Fibroblast of peridontal ligament (primary cell): ENCODE measurements around the gene GOLGA8S.
"Not testable (repeated sequence)": the region's sequence is repeated elsewhere in the genome, so short reads cannot be mapped to it uniquely, and the experiment has no call there.

Source experiments
- DNase-seq: peaks from one replicate; pipeline ENCODE4 v3.0.0-alpha.2; 2010; ENCODE audit errors: extremely low read depth

GOLGA8S gene, protein sequence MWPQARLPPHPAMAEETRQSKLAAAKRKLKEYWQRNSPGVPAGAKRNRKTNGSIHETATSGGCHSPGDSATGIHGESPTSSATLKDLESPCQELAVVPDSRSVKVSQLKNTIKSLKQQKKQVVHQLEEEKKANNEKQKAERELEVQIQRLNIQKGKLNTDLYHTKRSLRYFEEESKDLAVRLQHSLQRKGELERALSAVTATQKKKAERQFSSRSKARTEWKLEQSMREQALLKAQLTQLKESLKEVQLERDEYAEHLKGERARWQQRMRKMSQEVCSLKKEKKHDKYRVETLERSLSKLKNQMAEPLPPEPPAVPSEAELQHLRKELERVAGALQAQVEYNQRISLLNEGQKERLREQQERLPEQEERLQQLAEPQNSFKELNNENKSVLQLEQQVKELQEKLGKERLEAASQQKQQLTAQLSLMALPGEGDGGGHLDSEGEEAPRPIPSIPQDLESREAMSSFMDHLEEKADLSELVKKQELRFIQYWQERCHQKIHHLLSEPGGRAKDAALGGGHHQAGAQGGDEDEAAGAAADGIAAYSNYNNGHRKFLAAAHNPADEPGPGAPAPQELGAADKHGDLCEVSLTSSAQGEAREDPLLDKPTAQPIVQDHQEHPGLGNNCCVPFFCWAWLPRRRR

GRCh38 chr15:23354448-23354847, at the start of gene GOLGA8S:
Gene GOLGA8S (plus strand): TSS chr15:23354748. CDS start chr15:23354810, 62 bp downstream.
- DNase-seq: not testable (repeated sequence)

DNA sequence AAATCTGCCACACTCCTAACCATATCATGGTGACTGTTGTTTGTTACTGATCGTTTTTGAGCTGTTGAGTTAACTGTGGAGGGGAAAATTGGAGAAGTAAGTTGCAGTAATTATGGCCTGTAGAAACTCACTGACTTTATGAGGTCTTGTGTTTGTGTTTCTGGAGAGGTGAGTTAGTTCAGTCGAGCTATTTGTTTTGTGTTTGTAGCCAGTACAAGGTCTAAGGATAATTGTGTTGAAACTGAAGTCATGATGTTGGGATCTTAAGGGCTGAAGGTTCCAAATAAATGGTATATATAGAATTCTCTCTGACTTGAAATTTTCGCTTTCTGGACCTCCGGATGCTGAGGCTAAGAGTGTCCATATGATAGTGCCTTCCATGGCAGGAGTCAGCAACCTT, 49.7 kb upstream of the GOLGA8S start:
- DNase-seq: not testable (repeated sequence)

GRCh38 chr15:23305921-23306320, 48.6 kb upstream of the GOLGA8S start:
- not testable (repeated sequence) for DNase-seq

DNA sequence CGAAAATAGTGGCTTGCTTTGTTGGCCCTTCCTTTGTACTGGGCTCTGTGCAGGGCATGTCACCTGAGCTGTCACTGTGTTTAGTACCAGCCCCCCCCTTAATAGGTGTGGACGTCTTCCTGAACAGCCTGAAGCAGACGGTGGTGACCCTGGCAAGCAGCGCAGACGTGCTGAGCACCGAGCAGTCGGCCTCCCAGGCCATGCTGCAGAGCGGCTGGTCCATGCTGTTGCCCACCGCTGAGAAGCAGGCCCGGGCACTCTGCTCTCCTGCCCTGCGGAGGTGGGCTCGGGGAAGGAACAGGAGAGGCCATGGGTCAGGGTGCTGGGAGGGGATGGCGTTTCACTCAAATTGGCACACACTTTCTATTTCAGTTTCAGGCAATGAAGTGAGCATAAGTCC, 43.3 kb upstream of the GOLGA8S start:
- DNase-seq: not testable (repeated sequence)

DNA sequence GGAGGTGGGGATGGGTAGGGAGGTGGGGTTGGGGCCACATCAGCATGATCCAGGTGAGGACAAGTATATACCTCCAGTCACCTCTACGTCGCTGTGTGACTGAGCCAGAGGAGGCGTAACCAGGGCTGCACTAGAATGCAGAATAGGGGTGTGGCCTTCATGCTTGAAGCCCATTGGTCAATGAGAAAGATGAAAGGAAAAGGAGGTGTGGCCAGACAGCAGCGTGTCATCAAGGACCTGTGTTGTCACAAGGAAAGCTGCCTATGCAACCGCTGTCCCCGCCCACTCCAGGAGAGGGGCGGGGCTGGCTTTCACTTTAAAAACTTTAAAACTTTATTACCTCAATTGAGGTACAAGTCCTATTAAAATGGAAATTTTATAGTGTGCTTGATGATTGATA, 20.5 kb upstream of the GOLGA8S start, which contains the start of gene GOLGA6L26:
Gene GOLGA6L26 (minus strand): TSS at position 101 of the 400 bp plus-strand sequence. CDS start 61 bp downstream, at position 40.
- not testable (repeated sequence) for DNase-seq

DNA sequence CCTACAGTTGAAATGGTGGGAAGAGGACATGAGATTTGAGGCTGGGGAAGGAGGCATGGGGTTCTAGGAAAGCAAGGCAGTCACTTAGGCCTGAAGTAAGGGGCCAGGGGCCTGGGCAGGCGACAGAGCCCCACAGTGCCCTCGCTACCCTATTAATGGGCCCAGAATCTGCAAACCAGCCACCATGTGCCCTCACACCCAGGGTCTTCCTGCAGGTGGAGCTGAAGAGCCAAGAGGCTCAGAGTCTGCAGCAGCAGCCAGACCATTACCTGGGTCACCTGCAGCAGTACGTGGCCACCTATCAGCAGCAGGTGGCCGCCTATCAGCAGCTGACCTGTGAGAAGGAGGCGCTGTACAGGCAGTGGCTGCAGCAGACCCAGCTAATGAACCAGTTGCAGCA, 8.1 kb downstream of the GOLGA8S start:
- DNase-seq: not testable (repeated sequence)

DNA sequence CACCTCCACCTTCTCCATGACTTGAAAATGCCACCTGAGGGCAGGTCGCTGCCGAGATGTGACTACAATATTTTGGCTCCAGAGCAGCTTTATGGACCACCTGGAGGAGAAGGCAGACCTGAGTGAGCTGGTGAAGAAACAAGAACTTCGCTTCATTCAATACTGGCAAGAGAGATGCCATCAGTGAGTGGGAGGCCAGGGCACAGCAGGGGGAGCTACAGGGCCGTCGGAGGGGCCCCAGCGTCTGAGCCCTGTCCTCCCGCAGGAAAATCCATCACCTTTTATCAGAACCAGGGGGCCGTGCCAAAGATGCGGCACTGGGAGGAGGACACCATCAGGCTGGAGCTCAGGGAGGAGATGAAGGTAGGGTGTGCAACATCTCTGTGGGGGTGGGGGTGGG, 9.7 kb downstream of the GOLGA8S start:
- not testable (repeated sequence) for DNase-seq

DNA sequence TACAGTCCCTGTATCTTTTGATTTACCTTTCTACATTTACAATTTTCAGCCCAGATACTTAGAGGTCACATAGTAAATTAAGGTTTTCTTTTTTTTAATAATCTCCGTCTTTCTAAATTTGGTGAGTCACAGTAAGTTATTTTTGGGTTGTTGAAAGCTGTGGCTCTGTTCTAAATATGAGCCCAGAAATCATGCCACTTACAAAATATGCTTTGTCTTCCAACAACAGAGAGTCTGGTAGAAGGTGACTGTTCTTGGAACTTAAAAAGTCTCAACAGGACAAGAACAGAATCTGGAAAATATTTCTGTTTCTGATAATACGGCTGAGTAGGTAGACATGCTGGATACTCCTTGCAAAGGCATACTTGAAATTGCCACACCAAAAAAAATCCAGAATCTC, 16.0 kb downstream of the GOLGA8S start:
- no peak for DNase-seq

GRCh38 chr15:23371134-23371533, 16.6 kb downstream of the GOLGA8S start:
- not testable (repeated sequence) for DNase-seq

- not testable (repeated sequence) for DNase-seq
These were observed 17.3 kb downstream of the GOLGA8S start for GRCh38 chr15:23371868-23372267.

DNA sequence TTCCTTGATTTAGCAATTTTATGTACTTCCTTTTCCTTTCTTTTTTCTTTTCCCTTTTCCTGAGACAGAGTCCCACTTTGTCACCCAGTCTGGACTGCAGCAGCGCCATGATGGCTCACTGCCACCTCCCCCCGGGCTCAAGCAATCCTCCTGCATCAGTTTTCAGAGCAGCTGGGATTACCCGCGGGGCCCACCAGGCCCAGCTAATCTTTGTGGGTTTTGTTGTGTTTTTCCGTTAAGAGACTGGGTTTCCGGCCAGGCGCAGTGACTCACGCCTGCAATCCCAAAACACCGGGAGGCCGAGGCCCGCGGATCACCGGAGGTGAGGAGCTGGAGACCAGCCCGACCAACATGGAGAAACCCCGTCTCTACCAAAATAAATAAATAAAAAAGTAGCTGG, 17.7 kb downstream of the GOLGA8S start:
- no peak for DNase-seq

DNA sequence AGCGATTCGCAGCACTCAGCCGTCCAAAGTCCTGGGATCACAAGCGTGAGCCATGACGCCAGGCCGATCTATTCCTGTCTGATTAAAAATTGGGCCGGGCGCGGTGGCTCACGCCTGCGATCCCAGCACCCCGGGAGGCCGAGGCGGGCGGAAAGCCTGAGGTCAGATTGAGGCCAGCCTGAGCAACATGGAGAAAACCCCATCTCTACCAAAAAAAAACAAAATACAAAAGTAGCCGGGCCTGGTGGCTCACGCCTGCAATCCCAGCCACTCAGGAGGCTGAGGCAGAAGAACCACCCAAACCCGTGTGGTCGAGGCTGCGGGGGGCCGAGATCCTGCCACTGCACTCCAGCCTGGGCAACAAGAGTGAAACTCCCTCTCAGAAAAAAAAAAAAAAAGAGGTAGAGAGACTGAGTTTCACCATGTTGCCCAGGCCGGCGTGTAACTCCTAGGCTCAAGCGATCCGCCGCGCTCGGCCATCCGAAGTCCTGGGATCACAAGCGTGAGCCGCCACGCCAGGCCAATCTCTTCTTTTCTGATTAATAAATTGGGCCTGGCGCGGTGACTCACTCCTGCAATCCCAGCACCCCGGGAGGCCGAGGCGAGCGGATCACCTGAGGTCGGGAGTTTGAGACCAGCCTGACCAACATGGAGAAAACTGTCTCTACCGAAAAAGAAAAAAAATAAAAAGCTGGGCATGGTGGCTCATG, 18.5 kb downstream of the GOLGA8S start:
- DNase-seq: not testable (repeated sequence)

DNA sequence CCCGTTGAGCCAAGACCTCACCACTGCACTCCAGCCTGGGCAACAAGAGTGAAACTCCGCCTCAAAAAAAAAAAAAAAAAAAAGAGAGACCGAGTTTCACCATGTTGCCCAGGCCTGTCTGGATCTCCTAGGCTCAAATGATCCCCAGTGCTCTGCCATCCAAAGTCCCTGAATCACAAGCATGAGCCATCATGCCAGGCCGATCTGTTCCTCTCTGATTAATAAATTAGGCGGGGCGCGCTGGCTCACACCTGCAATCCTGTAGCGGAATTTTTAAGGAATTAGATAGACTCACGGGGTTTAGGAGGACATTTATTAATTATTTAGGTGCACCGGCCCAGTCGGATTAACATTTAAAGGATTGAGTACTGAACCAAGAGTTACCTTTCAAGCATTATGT, 19.7 kb downstream of the GOLGA8S start:
- DNase-seq: not testable (repeated sequence)

DNA sequence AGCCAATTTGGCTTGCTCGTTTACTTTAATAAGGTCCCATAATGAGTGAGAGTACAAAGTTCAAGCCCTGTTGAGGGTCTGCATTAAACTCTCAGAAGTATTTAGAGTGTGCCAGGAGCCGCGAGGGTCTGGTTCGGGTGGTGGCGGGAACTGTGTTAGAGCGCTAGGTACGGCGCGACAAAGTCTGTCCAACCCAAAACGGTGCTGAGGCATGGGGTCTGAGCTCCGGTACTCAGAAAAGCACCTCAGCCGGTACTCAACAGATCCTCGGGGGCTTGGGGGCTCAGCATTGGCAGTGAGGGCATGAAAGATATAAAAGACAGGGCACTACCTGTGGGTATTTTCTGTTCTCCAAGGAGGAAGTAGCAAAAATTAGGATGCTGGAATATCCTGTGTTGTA, 24.4 kb downstream of the GOLGA8S start:
- not testable (repeated sequence) for DNase-seq

GRCh38 chr15:23380700-23381099, 26.2 kb downstream of the GOLGA8S start:
- DNase-seq: not testable (repeated sequence)

- not testable (repeated sequence) for DNase-seq
These were observed 26.6 kb downstream of the GOLGA8S start for GRCh38 chr15:23381192-23381591.

- DNase-seq: no peak
These were observed 29.8 kb downstream of the GOLGA8S start for GRCh38 chr15:23384371-23384770.

GRCh38 chr15:23385886-23386430, 31.4 kb downstream of the GOLGA8S start:
- DNase-seq: no peak

DNA sequence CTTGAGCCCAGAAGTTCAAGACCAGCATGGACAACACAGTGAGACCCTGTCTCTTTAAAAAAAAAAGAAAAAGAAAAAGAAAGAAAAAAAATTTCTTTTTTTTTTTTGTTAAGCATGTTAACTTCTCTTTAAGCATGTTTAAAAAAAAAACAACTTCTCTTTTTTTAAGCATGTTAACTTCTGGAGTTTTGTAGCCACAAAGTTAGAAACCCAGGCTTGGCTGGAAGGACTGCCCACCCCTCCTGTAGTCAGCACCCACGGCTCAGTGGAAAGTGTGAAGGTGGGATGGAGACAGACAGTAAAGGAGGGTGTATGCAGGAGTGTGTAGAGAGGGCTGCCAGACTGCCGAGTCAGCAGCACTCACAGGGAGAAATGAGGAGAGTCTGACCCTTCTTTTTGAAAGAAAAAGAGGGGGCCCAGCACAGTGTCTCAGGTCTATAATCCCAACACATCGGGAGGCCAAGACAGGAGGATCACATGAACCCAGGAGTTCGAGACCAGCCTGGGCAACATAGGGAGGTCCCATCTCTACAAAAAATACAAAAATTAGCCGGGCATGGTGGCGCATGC, 33.2 kb downstream of the GOLGA8S start:
- DNase-seq: no peak

DNA sequence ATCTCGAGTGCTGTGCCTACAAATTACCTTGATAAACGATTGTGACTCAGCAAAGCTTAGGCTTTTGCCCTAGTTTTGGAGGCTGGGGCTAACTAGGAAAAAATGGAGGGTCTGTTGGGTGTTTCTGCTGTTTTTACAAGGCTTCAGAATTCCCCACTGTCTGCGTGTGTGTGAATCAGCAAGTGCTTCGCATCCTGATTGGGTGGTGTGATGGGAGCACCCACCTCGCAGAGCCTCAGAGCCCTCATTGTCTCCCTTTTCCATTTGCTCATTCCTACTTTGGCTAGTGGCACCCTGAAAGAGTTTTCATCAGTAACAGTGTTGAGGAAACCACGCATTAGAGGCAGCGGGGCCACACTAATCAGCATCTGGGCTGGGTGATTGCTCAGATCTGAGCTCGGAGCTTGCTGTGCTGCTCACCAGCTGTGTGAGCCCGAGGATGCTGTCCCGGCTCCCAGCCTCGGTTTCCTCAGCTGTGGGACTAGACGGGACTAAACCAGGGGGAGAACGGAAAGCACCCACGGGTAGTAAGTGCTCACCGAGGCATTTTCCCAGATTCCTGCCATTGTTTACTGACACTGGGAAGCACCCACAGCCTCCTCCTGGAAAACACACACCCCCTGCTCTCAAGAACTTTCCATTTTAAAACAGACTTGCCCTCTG, 40.6 kb downstream of the GOLGA8S start:
- DNase-seq: no peak

DNA sequence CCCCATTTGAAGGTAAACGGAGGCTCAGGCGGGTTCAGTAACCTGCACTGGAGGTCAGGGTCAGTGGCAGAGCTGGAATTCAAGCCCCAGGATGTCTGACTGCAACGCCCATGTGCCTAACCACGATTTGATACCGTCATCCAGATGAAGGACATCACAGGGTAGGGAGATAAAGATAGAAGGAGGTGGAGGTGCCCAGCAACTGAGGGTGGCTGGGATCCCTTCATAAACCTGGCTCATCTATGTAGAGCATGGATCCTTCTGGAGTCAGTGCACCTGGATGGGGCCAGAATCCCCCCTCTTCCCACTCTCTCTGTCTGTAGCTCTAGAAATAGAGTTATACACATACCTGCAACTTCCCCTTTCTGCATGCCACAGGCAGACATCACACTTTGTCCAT, 41.3 kb downstream of the GOLGA8S start:
- DNase-seq: no peak
